GM23338 (cell line): ENCODE measurements around the gene PPM1E. TPM values are rescaled to one million over a fixed set of nuclear protein-coding genes. Genes with fewer than 3 reads are reported as not detected.

Experiments
- ATAC-seq: fragments of 200-7000 bp; cut with Tn5 transposase; 3 replicates; pipeline ENCODE4 v1.9.1; 2020
- DNase-seq: peaks from one replicate; pipeline ENCODE4 v3.0.0-alpha.2; 2015; ENCODE audit warnings: low spot score
- H2AFZ ChIP-seq: fragments of 200-600 bp; sonication (generic); 2 replicates; pipeline ENCODE4 v1.8.0; 2016; ENCODE audit warnings: antibody characterized with exemption, mild to moderate bottlenecking, moderate library complexity
- H3F3A ChIP-seq: fragments of 200-600 bp; sonication (generic); replicated peaks from 2 replicates; pipeline ENCODE4 v1.8.0; 2017; ENCODE audit warnings: antibody characterized with exemption, mixed run types, low read depth
- H3K27ac ChIP-seq: fragments of 200-600 bp; sonication (generic); 2 replicates; pipeline ENCODE4 v1.6.1; 2016; ENCODE audit warnings: low read depth
- H3K27me3 ChIP-seq: fragments of 200-600 bp; sonication (generic); 2 replicates; pipeline ENCODE4 v1.8.0; 2016; ENCODE audit warnings: mild to moderate bottlenecking, mixed run types, moderate library complexity; ENCODE audit not compliant: insufficient read depth
- H3K36me3 ChIP-seq: fragments of 200-600 bp; sonication (generic); 2 replicates; pipeline ENCODE4 v1.8.0; 2016; ENCODE audit warnings: mild to moderate bottlenecking; ENCODE audit not compliant: insufficient read depth
- H3K4me1 ChIP-seq: fragments of 200-600 bp; sonication (generic); 2 replicates; pipeline ENCODE4 v1.8.0; 2016; ENCODE audit warnings: mild to moderate bottlenecking, moderate library complexity; ENCODE audit not compliant: insufficient read depth
- H3K4me2 ChIP-seq: fragments of 200-600 bp; sonication (generic); 2 replicates; pipeline ENCODE4 v1.7.1; 2017; ENCODE audit warnings: mixed run types
- H3K4me3 ChIP-seq: fragments of 200-600 bp; sonication (generic); 2 replicates; pipeline ENCODE4 v1.6.1; 2016; ENCODE audit warnings: mixed run types
- H3K79me2 ChIP-seq: fragments of 200-600 bp; sonication (generic); replicated peaks from 2 replicates; pipeline ENCODE4 v1.8.0; 2017; ENCODE audit warnings: mild to moderate bottlenecking; ENCODE audit not compliant: insufficient read depth
- H3K9me2 ChIP-seq: fragments of 200-600 bp; sonication (generic); 2 replicates; pipeline ENCODE4 v1.8.0; 2017; ENCODE audit not compliant: insufficient read depth
- H4K20me1 ChIP-seq: fragments of 200-600 bp; sonication (generic); replicated peaks from 2 replicates; pipeline ENCODE4 v1.8.0; 2017; ENCODE audit warnings: mild to moderate bottlenecking; ENCODE audit not compliant: insufficient read depth
- H3K27ac Mint-ChIP-seq: 2 replicates; pipeline ENCODE4 v1.8.0; 2020; ENCODE audit warnings: inconsistent platforms, mild to moderate bottlenecking, moderate library complexity, mixed read lengths
- H3K27me3 Mint-ChIP-seq: 3 replicates; pipeline ENCODE4 v1.8.0; 2022; ENCODE audit warnings: low read depth, mild to moderate bottlenecking, moderate library complexity, mixed read lengths, inconsistent platforms; ENCODE audit not compliant: insufficient read depth, poor library complexity
- H3K36me3 Mint-ChIP-seq: 3 replicates; pipeline ENCODE4 v1.8.0; 2021; ENCODE audit warnings: low read depth, mild to moderate bottlenecking, inconsistent platforms, moderate library complexity, mixed read lengths
- H3K4me1 Mint-ChIP-seq: 3 replicates; pipeline ENCODE4 v1.8.0; 2020; ENCODE audit warnings: mild to moderate bottlenecking, inconsistent platforms, mixed read lengths
- H3K4me3 Mint-ChIP-seq: 3 replicates; pipeline ENCODE4 v1.8.0; 2021; ENCODE audit warnings: moderate library complexity, mild to moderate bottlenecking, inconsistent platforms, mixed read lengths
- H3K9me3 Mint-ChIP-seq: 3 replicates; pipeline ENCODE4 v1.8.0; 2020; ENCODE audit warnings: moderate library complexity, mild to moderate bottlenecking, inconsistent platforms, mixed read lengths
- CTCF ChIP-seq, 2 experiments: fragments of 200-600 bp in 1 of 2; sonication (generic) in 1 of 2; conservative IDR thresholded peaks; 2 replicates each; pipeline versions ENCODE4 v1.5.1 to v1.6.1; 2016 to 2017; ENCODE audit warnings: antibody characterized with exemption in 2 of 2, low read depth in 2 of 2, mild to moderate bottlenecking in 2 of 2, moderate library complexity in 1 of 2
- EZH2 ChIP-seq: fragments of 200-600 bp; sonication (generic); IDR thresholded peaks from one replicate; pipeline ENCODE4 v1.8.0; 2017; ENCODE audit warnings: antibody characterized with exemption, mild to moderate bottlenecking, low read depth; ENCODE audit not compliant: unreplicated experiment
- EZH2phosphoT487 ChIP-seq: fragments of 200-600 bp; sonication (generic); IDR thresholded peaks from one replicate; pipeline ENCODE4 v1.8.1; 2018; ENCODE audit warnings: antibody characterized with exemption; ENCODE audit not compliant: unreplicated experiment
- JUNB ChIP-seq: IDR thresholded peaks from one replicate; pipeline ENCODE4 v1.6.1; 2016; ENCODE audit warnings: antibody characterized with exemption; ENCODE audit not compliant: unreplicated experiment
- NANOG ChIP-seq: IDR thresholded peaks from 2 replicates; pipeline ENCODE4 v1.6.1; 2016; ENCODE audit warnings: antibody characterized with exemption, borderline replicate concordance
- POLR2AphosphoS5 ChIP-seq: IDR thresholded peaks from 2 replicates; pipeline ENCODE4 v1.6.1; 2016; ENCODE audit warnings: antibody characterized with exemption, low read depth
- ZNF114 ChIP-seq: fragments of 250-450 bp; sonication (Bioruptor Pico); IDR thresholded peaks from 2 replicates; pipeline ENCODE4 v1.5.0; 2020; ENCODE audit warnings: mild to moderate bottlenecking, moderate library complexity
- ZNF331 ChIP-seq: fragments of 250-450 bp; sonication (Bioruptor Pico); IDR thresholded peaks from 2 replicates; pipeline ENCODE4 v1.5.0; 2020; ENCODE audit warnings: low read depth, mild to moderate bottlenecking, moderate library complexity
- polyA plus RNA-seq: library from polyadenylated mRNA; unstranded; fragments of >200 nt; fragmentation: Nextera tagmentation; extraction: Ambion mirVana; gene quantifications from 2 replicates; pipeline ENCODE4 v1.2.1, GENCODE V29; 2016
- total RNA-seq: library from RNA; depleted of rRNA; stranded (reverse); fragments of >200 nt; shearing (Covaris generic); gene quantifications from 2 replicates; pipeline ENCODE4 v1.2.3, GENCODE V29; 2014
- TF ChIP-seq, protein P1 (sequence below): IDR thresholded peaks from one replicate; pipeline ENCODE4 v1.6.1; 2018; ENCODE audit warnings: antibody characterized with exemption; ENCODE audit not compliant: unreplicated experiment
- TF ChIP-seq, protein P2 (sequence below): IDR thresholded peaks from 2 replicates; pipeline ENCODE4 v1.6.1; 2016; ENCODE audit warnings: antibody characterized with exemption

Gene PPM1E
- total and polyA plus RNA-seq, 2 experiments from 2014 or later: 2.1 to 13.8 TPM

DNA sequence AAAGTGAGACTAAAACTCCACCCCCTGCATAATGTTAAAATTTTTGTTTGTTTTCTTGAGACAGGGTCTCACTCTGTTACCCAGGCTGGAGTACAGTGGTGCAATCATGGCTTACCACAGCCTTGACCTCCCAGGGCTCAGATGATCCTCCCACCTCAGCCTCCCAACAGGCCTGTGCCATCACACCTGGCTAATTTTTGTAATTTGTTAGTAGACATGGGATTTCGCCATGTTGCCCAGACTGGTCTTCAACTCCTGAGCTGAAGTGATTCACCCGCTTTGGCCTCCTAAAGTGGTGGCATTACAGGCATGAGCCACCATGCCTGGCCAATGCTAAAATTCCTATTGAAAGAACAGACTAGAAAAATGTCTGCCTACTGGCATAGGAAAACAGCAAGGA is 247.2 kb downstream of the PPM1E start (continued):
- TF ChIP-seq, protein P1, sequence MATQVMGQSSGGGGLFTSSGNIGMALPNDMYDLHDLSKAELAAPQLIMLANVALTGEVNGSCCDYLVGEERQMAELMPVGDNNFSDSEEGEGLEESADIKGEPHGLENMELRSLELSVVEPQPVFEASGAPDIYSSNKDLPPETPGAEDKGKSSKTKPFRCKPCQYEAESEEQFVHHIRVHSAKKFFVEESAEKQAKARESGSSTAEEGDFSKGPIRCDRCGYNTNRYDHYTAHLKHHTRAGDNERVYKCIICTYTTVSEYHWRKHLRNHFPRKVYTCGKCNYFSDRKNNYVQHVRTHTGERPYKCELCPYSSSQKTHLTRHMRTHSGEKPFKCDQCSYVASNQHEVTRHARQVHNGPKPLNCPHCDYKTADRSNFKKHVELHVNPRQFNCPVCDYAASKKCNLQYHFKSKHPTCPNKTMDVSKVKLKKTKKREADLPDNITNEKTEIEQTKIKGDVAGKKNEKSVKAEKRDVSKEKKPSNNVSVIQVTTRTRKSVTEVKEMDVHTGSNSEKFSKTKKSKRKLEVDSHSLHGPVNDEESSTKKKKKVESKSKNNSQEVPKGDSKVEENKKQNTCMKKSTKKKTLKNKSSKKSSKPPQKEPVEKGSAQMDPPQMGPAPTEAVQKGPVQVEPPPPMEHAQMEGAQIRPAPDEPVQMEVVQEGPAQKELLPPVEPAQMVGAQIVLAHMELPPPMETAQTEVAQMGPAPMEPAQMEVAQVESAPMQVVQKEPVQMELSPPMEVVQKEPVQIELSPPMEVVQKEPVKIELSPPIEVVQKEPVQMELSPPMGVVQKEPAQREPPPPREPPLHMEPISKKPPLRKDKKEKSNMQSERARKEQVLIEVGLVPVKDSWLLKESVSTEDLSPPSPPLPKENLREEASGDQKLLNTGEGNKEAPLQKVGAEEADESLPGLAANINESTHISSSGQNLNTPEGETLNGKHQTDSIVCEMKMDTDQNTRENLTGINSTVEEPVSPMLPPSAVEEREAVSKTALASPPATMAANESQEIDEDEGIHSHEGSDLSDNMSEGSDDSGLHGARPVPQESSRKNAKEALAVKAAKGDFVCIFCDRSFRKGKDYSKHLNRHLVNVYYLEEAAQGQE: no peak
- TF ChIP-seq EZH2phosphoT487 (no peak), ZNF331 (CRISPR knock-in tag) (no peak), POLR2AphosphoS5 (no peak), EZH2 (no peak), JUNB (no peak), NANOG (no peak)

GRCh38 chr17:59003860-59004259 is 248.2 kb downstream of the PPM1E start:
- H3K4me2 ChIP-seq: no peak overlapping the region
- no peak overlapping the region for H3K27ac Mint-ChIP-seq
- H2AFZ ChIP-seq: no peak overlapping the region
- no peak overlapping the region for H3K4me3 ChIP-seq
- H3K79me2 ChIP-seq: no peaks in the 10 kb centered on the region
- no peaks in the 10 kb centered on the region for H3K27me3 ChIP-seq
- DNase-seq: no peak
- H3F3A ChIP-seq: no peaks in the 10 kb centered on the region
- H3K36me3 ChIP-seq: peaks cover 10% of the 10 kb centered on the region; the same call in 1 of the 2 replicates
- H3K9me2 ChIP-seq: no peaks in the 10 kb centered on the region
- no peak overlapping the region for H3K27ac ChIP-seq
- H3K4me3 Mint-ChIP-seq: no peak overlapping the region
- peaks cover 21% of the 10 kb centered on the region; the same call in 2 of the 3 replicates for H3K36me3 Mint-ChIP-seq
- H3K4me1 Mint-ChIP-seq: peaks cover 6% of the 10 kb centered on the region; the same call in 2 of the 3 replicates
- H4K20me1 ChIP-seq: no peaks in the 10 kb centered on the region
- H3K27me3 Mint-ChIP-seq: peaks cover 2% of the 10 kb centered on the region
- no peak for ATAC-seq
- H3K4me1 ChIP-seq: no peaks in the 10 kb centered on the region
- H3K9me3 Mint-ChIP-seq: no peaks in the 10 kb centered on the region
- no peak for TF ChIP-seq EZH2
- TF ChIP-seq CTCF (conservative IDR thresholded peaks at IDR 0.05; ENCODE audit: low read depth in 2 of 2): no peak
- TF ChIP-seq, protein P2, sequence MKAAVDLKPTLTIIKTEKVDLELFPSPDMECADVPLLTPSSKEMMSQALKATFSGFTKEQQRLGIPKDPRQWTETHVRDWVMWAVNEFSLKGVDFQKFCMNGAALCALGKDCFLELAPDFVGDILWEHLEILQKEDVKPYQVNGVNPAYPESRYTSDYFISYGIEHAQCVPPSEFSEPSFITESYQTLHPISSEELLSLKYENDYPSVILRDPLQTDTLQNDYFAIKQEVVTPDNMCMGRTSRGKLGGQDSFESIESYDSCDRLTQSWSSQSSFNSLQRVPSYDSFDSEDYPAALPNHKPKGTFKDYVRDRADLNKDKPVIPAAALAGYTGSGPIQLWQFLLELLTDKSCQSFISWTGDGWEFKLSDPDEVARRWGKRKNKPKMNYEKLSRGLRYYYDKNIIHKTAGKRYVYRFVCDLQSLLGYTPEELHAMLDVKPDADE: no peak
- no peak for TF ChIP-seq JUNB
- TF ChIP-seq, protein P1: no peak
- no peak for TF ChIP-seq ZNF114
- no peak for TF ChIP-seq ZNF331 (CRISPR knock-in tag)
